ENCODE data around the gene ZCCHC7. TPM values are rescaled to one million over a fixed set of nuclear protein-coding genes. Genes with fewer than 3 reads are reported as not detected.

The ZCCHC7 gene
- total and polyA plus RNA-seq, 2 donors (not counting 3 experiments of a cell fraction or from before 2014, with no cell fraction given): 7.4 to 14.8 TPM

GRCh38 chr9:37100741-37101140 is 19.6 kb upstream of the ZCCHC7 start:
- Histone ChIP-seq H3K27ac (ENCODE audit: insufficient read depth, low read depth, low read length) (no peak overlapping the region), H3K79me2 (ENCODE audit: control insufficient read depth, insufficient read depth, low read length) (no peaks in the 10 kb centered on the region), H3K4me1 (ENCODE audit: control insufficient read depth, extremely low read depth, insufficient read depth, low read length) (no peaks in the 10 kb centered on the region), H4K20me1 (replicated peaks; ENCODE audit: control insufficient read depth, extremely low read depth, insufficient read depth, low read length) (no peaks in the 10 kb centered on the region), H2AFZ (ENCODE audit: low read depth, low read length) (no peak overlapping the region), H3K27me3 (ENCODE audit: control insufficient read depth in 2 of 2, insufficient read depth in 2 of 2, low read length in 2 of 2) (peaks cover 2 to 6% of the 10 kb centered on the region in 2 experiments), H3K36me3 (ENCODE audit: control insufficient read depth in 2 of 2, extremely low read depth in 1 of 2, insufficient read depth in 2 of 2, low read length in 2 of 2) (no peaks in the 10 kb centered on the region), H3K9ac (replicated peaks; ENCODE audit: extremely low read depth, insufficient read depth, low read length) (no peak overlapping the region), H3K4me3 (replicated peaks in 1 of 3; ENCODE audit: insufficient read depth in 1 of 3, low read depth in 1 of 3, low read length in 3 of 3) (no peak overlapping the region), H3K9me1 (replicated peaks; ENCODE audit: control insufficient read depth, extremely low read depth, insufficient read depth, low read length) (no peaks in the 10 kb centered on the region), H3K9me3 (replicated peaks; ENCODE audit: control insufficient read depth, insufficient read depth, low read length) (no peaks in the 10 kb centered on the region), H3K4me2 (ENCODE audit: insufficient read depth, low read length) (no peak overlapping the region)
- DNase-seq (ENCODE audit: low read depth, low spot score) (no peak), FAIRE-seq (no peak)
- TF ChIP-seq POLR2A (IDR thresholded peaks at IDR 0.05; ENCODE audit: low read depth, low read length) (no peak), JUN (IDR thresholded peaks at IDR 0.05; ENCODE audit: borderline replicate concordance, insufficient read depth, insufficient read length, low read depth) (no peak), GATA2 (IDR thresholded peaks at IDR 0.05; ENCODE audit: insufficient read depth, insufficient read length, low read depth, low read length) (no peak), CTCF (IDR thresholded peaks at IDR 0.05; ENCODE audit: extremely low read depth in 1 of 2, insufficient read depth in 1 of 2, low read depth in 1 of 2, low read length in 2 of 2) (no peak), FOS (IDR thresholded peaks at IDR 0.05; ENCODE audit: borderline replicate concordance, insufficient read depth, low read length) (no peak)
- dilution Hi-C loops (cut with MboI; ENCODE audit: extremely low pct_ligation_motif_present, low sequenced_read_pairs): no loop called here
- ChIA-PET POLR2A (interaction anchor here (0.6 kb wide), 1 partner anchor 210 kb away, joined by 5 read pairs; no protein-coding TSS in a partner anchor), CTCF (no interaction called here)
- intact Hi-C loops (cut with micrococcal nuclease): no loop called here
- no TSS peak for BruUV-seq (replicated peaks)

- BruUV-seq (replicated peaks): no TSS peak
- H3K4me2 ChIP-seq (ENCODE audit: insufficient read depth, low read length): no peak overlapping the region
- ChIA-PET POLR2A (no interaction called here), CTCF (no interaction called here)
- peaks cover 2 to 8% of the 10 kb centered on the region in 2 experiments for H3K27me3 ChIP-seq (ENCODE audit: control insufficient read depth in 2 of 2, insufficient read depth in 2 of 2, low read length in 2 of 2)
- H3K4me3 ChIP-seq (replicated peaks in 1 of 3; ENCODE audit: insufficient read depth in 1 of 3, low read depth in 1 of 3, low read length in 3 of 3): no peak overlapping the region
- FAIRE-seq (peak; percentile 46), DNase-seq (ENCODE audit: low read depth, low spot score) (no peak)
- dilution Hi-C loops (cut with MboI; ENCODE audit: extremely low pct_ligation_motif_present, low sequenced_read_pairs): no loop called here
- no peaks in the 10 kb centered on the region for H3K9me3 ChIP-seq (replicated peaks; ENCODE audit: control insufficient read depth, insufficient read depth, low read length)
- H3K4me1 ChIP-seq (ENCODE audit: control insufficient read depth, extremely low read depth, insufficient read depth, low read length): no peaks in the 10 kb centered on the region
- H3K36me3 ChIP-seq (ENCODE audit: control insufficient read depth in 2 of 2, extremely low read depth in 1 of 2, insufficient read depth in 2 of 2, low read length in 2 of 2): no peaks in the 10 kb centered on the region
- no peaks in the 10 kb centered on the region for H3K79me2 ChIP-seq (ENCODE audit: control insufficient read depth, insufficient read depth, low read length)
- no peak overlapping the region for H2AFZ ChIP-seq (ENCODE audit: low read depth, low read length)
- TF ChIP-seq POLR2AphosphoS5 (IDR thresholded peaks at IDR 0.05; ENCODE audit: insufficient read depth, low read depth, low read length) (no peak), CTCF (IDR thresholded peaks at IDR 0.05; ENCODE audit: extremely low read depth in 1 of 2, insufficient read depth in 1 of 2, low read depth in 1 of 2, low read length in 2 of 2) (no peak), EZH2 (IDR thresholded peaks at IDR 0.05; ENCODE audit: borderline replicate concordance, low read depth, low read length, severe bottlenecking) (no peak), JUN (IDR thresholded peaks at IDR 0.05; ENCODE audit: borderline replicate concordance, insufficient read depth, insufficient read length, low read depth) (no peak), MYC (IDR thresholded peaks at IDR 0.05; ENCODE audit: low read depth, low read length) (no peak), MAX (IDR thresholded peaks at IDR 0.05; ENCODE audit: insufficient read depth, insufficient read length) (no peak), FOS (IDR thresholded peaks at IDR 0.05; ENCODE audit: borderline replicate concordance, insufficient read depth, low read length) (no peak), GATA2 (IDR thresholded peaks at IDR 0.05; ENCODE audit: insufficient read depth, insufficient read length, low read depth, low read length) (no peak), POLR2A (IDR thresholded peaks at IDR 0.05; ENCODE audit: low read depth, low read length) (no peak)
- no peaks in the 10 kb centered on the region for H3K9me1 ChIP-seq (replicated peaks; ENCODE audit: control insufficient read depth, extremely low read depth, insufficient read depth, low read length)
- H4K20me1 ChIP-seq (replicated peaks; ENCODE audit: control insufficient read depth, extremely low read depth, insufficient read depth, low read length): no peaks in the 10 kb centered on the region
- intact Hi-C loops (cut with micrococcal nuclease): no loop called here
- H3K9ac ChIP-seq (replicated peaks; ENCODE audit: extremely low read depth, insufficient read depth, low read length): no peak overlapping the region
- no peak overlapping the region for H3K27ac ChIP-seq (ENCODE audit: insufficient read depth, low read depth, low read length)
These were observed 17.9 kb upstream of the ZCCHC7 start for GRCh38 chr9:37102486-37102885.
